IPS DF 6.9 (cell line): ENCODE measurements around the gene PHYHIPL.

Experiments used
- DNase-seq: peaks from one replicate; pipeline ENCODE4 v3.0.0-alpha.2; 2013; ENCODE audit warnings: low read depth, low spot score
- H3K27ac ChIP-seq: one replicate; pipeline ENCODE4 v1.5.1; 2013; ENCODE audit warnings: low read length, control low read depth
- H3K27me3 ChIP-seq: 2 replicates; pipeline ENCODE4 v1.6.1; 2013; ENCODE audit warnings: mild to moderate bottlenecking, low read length; ENCODE audit not compliant: control insufficient read depth, insufficient read depth
- H3K36me3 ChIP-seq: 2 replicates; pipeline ENCODE4 v1.6.1; 2013; ENCODE audit warnings: low read length; ENCODE audit not compliant: control insufficient read depth, insufficient read depth
- H3K4me1 ChIP-seq: 2 replicates; pipeline ENCODE4 v1.6.1; 2013; ENCODE audit warnings: low read length; ENCODE audit not compliant: control insufficient read depth, insufficient read depth
- H3K4me3 ChIP-seq: 2 replicates; pipeline ENCODE4 v1.5.1; 2013; ENCODE audit warnings: mild to moderate bottlenecking, low read length
- H3K9me3 ChIP-seq: 2 replicates; pipeline ENCODE4 v1.6.1; 2013; ENCODE audit warnings: low read length, inconsistent platforms; ENCODE audit not compliant: control insufficient read depth, insufficient read depth
- WGBS: extraction: QIAGEN DNeasy Blood & Tissue Kit; methylation state at CpG from one replicate; pipeline ENCODE4 v1.1.7; 2013; ENCODE audit warnings: mixed read lengths, missing lambda C conversion rate; ENCODE audit not compliant: insufficient read length, insufficient coverage; 5-methylcytosine and 5-hydroxymethylcytosine counted together

PHYHIPL gene

GRCh38 chr10:59245686-59246085 lies 69.2 kb downstream of the PHYHIPL start:
- Histone ChIP-seq H3K27ac (no peak overlapping the region), H3K36me3 (no peaks in the 10 kb centered on the region), H3K4me1 (no peaks in the 10 kb centered on the region), H3K9me3 (no peaks in the 10 kb centered on the region), H3K27me3 (no peaks in the 10 kb centered on the region), H3K4me3 (no peak overlapping the region)
- DNase-seq, result no peak
- WGBS, result no CpG with 5 or more reads among the region's 1 CpG

DNA sequence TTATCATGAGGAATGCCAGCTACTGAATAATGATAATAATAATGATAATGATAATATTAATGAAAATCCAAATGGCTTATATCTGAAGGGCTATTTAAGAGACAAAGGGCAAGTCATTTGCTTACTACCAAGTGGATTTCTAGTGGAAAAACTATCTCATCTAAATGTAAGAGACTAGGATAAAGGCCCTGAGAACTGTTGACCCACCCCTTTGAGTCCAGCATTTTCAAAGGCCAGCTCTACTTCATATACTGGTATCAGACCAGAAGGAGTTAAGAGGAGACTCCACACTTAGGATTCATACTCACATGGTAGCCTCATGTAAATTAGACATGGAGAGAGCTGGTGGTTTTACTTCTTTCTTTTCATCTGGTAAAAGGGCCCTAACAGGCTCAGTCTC lies 76.0 kb downstream of the PHYHIPL start:
- H3K4me1 ChIP-seq, result no peaks in the 10 kb centered on the region
- no peak overlapping the region for H3K27ac ChIP-seq
- no peaks in the 10 kb centered on the region for H3K9me3 ChIP-seq
- no peaks in the 10 kb centered on the region for H3K36me3 ChIP-seq
- DNase-seq, result no peak
- H3K4me3 ChIP-seq, result no peak overlapping the region
- H3K27me3 ChIP-seq, result no peaks in the 10 kb centered on the region

- Histone ChIP-seq H3K36me3 (no peaks in the 10 kb centered on the region), H3K9me3 (no peaks in the 10 kb centered on the region), H3K4me3 (no peak overlapping the region), H3K27ac (no peak overlapping the region), H3K27me3 (no peaks in the 10 kb centered on the region), H3K4me1 (no peaks in the 10 kb centered on the region)
- DNase-seq, result no peak
- no CpG with 5 or more reads among the region's 1 CpG for WGBS
Observed at GRCh38 chr10:59255463-59255862, 79.0 kb downstream of the PHYHIPL start.

DNA sequence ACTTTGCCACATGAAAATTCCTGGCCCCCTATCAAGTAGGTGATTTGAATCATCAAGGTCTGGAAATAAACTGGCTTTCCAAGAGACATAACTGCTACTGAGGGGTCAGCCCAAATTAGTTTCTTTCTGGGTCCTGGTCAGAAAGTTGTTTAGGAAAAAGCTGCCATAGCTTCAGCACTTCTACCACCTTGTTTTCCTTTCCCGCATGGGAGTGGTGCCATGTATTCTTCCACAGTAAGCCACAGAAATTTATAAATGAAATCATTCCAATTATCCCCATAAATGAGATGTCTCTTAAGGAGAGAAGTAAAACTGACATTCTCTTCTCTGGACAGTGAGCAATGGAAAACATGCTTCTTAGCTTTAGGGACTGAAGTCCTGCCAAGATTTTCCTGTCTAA lies 80.8 kb downstream of the PHYHIPL start:
- H3K36me3 ChIP-seq, result no peaks in the 10 kb centered on the region
- H3K4me3 ChIP-seq, result no peak overlapping the region
- no peak for DNase-seq
- H3K27ac ChIP-seq, result no peak overlapping the region
- no CpG with 5 or more reads among the region's 1 CpG for WGBS
- no peaks in the 10 kb centered on the region for H3K9me3 ChIP-seq
- H3K4me1 ChIP-seq, result no peaks in the 10 kb centered on the region
- H3K27me3 ChIP-seq, result no peaks in the 10 kb centered on the region

DNA sequence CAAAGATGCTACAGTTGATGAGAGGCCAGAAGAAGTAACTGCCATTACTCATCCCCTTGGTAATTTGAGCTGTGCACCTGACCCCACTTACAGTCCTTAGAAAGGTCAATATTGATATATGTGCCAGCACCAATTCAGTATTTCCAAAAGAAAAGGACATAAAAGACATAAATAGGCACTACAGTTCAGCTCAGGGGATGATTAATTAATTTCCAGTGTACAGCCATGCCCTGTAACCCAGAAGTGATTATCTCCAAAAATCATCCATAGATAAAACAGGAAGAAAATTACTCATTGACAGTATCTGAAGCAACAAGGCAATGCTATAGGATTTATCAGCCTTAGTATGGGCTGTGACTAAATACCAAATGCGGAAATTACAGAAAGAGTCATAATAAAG lies 82.4 kb downstream of the PHYHIPL start:
- Histone ChIP-seq H3K36me3 (no peaks in the 10 kb centered on the region), H3K9me3 (no peaks in the 10 kb centered on the region), H3K27me3 (no peaks in the 10 kb centered on the region), H3K4me3 (no peak overlapping the region), H3K27ac (no peak overlapping the region), H3K4me1 (no peaks in the 10 kb centered on the region)
- no CpG with 5 or more reads among the region's 1 CpG for WGBS
- DNase-seq, result no peak

DNA sequence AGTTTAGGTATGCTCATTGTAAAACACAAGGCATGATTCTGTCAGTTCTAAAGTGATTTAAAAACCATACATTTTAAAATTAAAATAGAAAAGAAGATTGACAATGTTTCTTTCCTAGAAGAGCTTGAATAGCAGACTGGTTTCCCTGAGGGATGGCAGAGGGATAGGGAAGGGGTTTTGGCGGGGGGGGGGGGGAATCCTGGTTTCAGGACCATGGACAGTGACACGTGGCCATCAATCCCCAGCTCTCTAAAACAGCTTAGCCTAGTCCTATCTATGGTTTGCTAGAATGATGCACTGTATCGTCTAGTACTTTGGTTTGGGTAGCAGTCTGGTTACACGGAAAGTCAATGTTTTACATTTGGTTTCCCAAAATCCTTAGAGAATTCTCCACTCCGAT lies 88.7 kb downstream of the PHYHIPL start:
- no peak overlapping the region for H3K27ac ChIP-seq
- no peak overlapping the region for H3K4me3 ChIP-seq
- WGBS, result no CpG with 5 or more reads among the region's 5 CpGs
- no peaks in the 10 kb centered on the region for H3K27me3 ChIP-seq
- H3K4me1 ChIP-seq, result no peaks in the 10 kb centered on the region
- no peaks in the 10 kb centered on the region for H3K36me3 ChIP-seq
- DNase-seq, result no peak
- H3K9me3 ChIP-seq, result no peaks in the 10 kb centered on the region

DNA sequence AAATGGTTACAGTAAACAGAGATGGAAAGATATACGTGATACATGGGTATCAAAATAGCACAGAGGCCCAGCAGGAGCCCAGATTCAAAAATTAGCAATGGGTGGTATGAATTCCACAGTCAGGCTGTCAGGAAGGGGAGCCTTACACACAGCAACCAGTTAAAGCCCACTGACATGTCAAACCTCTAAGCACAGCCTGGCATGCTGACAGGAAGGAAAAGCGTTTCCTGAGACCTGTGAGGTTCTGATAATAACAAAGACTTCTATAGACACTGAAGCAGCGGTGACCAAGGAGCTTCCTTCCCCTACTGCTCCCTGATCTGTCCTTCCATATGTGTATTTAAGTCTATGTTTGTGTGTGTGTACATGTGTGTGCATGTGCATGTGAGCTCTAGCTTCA lies 89.9 kb downstream of the PHYHIPL start:
- no peaks in the 10 kb centered on the region for H3K36me3 ChIP-seq
- H3K4me3 ChIP-seq, result no peak overlapping the region
- no peak overlapping the region for H3K27ac ChIP-seq
- no peaks in the 10 kb centered on the region for H3K27me3 ChIP-seq
- 100% methylated on average over 1 of the region's 3 CpGs for WGBS
- DNase-seq, result no peak
- no peaks in the 10 kb centered on the region for H3K4me1 ChIP-seq
- H3K9me3 ChIP-seq, result no peaks in the 10 kb centered on the region

GRCh38 chr10:59268460-59268859 lies 92.0 kb downstream of the PHYHIPL start:
- H3K27me3 ChIP-seq, result no peaks in the 10 kb centered on the region
- WGBS, result no CpG with 5 or more reads among the region's 7 CpGs
- no peaks in the 10 kb centered on the region for H3K36me3 ChIP-seq

DNA sequence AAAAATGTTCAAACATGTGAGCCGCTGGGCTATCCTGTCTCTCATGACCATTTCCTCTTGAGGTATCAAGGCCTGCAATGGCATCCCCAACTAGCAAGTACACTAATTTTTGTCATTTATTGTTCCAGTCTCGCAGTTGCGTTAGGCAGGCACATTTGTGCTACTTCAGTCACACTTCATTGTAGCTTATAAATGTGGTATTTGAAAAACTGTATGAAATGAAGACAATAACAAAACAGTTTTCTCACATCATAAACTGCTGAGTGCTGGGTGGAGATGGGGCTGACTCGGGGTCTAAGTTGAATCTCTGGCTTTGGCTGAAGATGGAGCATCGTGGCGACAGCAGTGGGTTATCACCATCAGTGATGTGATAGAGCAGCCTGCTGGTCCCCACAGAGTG lies 93.2 kb downstream of the PHYHIPL start:
- Histone ChIP-seq H3K27me3 (no peaks in the 10 kb centered on the region), H3K36me3 (no peaks in the 10 kb centered on the region), H3K9me3 (no peaks in the 10 kb centered on the region), H3K27ac (no peak overlapping the region), H3K4me1 (no peaks in the 10 kb centered on the region), H3K4me3 (no peak overlapping the region)
- no CpG with 5 or more reads among the region's 6 CpGs for WGBS
- DNase-seq, result no peak

More at GRCh38 chr10:59268460-59268859, 92.0 kb downstream of the PHYHIPL start:
- Histone ChIP-seq H3K27ac (no peak overlapping the region), H3K4me1 (no peaks in the 10 kb centered on the region), H3K4me3 (no peak overlapping the region), H3K9me3 (no peaks in the 10 kb centered on the region)
- no peak for DNase-seq

DNA sequence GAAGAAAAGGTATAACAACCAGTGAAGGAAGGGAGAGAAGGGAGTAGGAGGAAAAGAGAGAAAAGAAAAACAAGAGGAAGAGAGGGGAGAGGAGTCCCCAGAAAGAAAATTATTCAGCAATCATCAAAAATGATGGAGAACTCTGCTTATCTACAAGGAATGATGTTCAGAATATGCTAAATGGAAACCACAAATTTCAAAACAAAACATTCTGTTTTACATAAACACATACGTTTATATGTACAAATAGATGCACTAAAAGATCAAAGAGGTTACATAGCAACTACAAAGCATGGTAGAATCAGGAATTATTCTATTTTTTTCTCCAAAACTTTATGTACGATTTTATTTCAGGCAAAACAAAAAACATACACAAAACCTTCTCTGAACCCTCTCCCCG lies 94.0 kb downstream of the PHYHIPL start:
- Histone ChIP-seq H3K4me1 (no peaks in the 10 kb centered on the region), H3K36me3 (no peaks in the 10 kb centered on the region), H3K4me3 (no peak overlapping the region), H3K27ac (no peak overlapping the region), H3K27me3 (no peaks in the 10 kb centered on the region), H3K9me3 (no peaks in the 10 kb centered on the region)
- no peak for DNase-seq
- WGBS, result no CpG with 5 or more reads among the region's 3 CpGs

DNA sequence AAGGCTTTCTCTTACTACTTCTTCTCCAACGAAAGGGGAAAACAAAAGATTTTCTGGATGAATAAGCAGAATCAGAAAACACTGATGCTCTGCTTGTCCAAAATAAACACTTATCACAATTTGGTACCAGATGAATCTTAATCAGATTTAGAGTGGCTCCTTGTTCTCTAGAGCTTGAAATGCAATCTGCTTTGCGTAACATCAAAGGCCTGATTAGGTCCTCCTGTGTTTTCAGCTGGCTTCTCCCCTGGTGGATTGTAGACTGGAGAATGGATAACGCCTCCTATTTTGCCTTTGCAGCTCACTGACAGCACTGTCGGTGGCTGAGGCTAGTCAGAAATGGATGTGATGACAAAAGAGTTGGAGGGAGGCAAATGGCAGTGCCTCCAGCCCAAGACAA lies 94.7 kb downstream of the PHYHIPL start:
- no peak for DNase-seq
- no peaks in the 10 kb centered on the region for H3K4me1 ChIP-seq
- no peaks in the 10 kb centered on the region for H3K27me3 ChIP-seq
- no peak overlapping the region for H3K4me3 ChIP-seq
- H3K9me3 ChIP-seq, result no peaks in the 10 kb centered on the region
- WGBS, result no CpG with 5 or more reads among the region's 4 CpGs
- no peaks in the 10 kb centered on the region for H3K36me3 ChIP-seq
- no peak overlapping the region for H3K27ac ChIP-seq
